LoVo (cell line): ENCODE results near the gene APPL2.
"Not testable (repeated sequence)": the region's sequence is repeated elsewhere in the genome, so short reads cannot be mapped to it uniquely, and the experiment has no call there.

Source experiments
- DNase-seq: peaks from one replicate; pipeline ENCODE4 v3.0.0-alpha.2; 2016; ENCODE audit warnings: low spot score

Gene APPL2

GRCh38 chr12:105194947-105195346 is 41.0 kb downstream of the APPL2 start:
- DNase-seq: no peak

- no peak for DNase-seq
Observed at GRCh38 chr12:105192624-105193225, 43.2 kb downstream of the APPL2 start.

- DNase-seq: no peak
Observed at GRCh38 chr12:105190530-105190929, 45.4 kb downstream of the APPL2 start.

GRCh38 chr12:105189293-105189692 is 46.7 kb downstream of the APPL2 start:
- DNase-seq: no peak

- DNase-seq: not testable (repeated sequence)
Observed at GRCh38 chr12:105183976-105184375, 52.0 kb downstream of the APPL2 start.

GRCh38 chr12:105183406-105183805 is 52.6 kb downstream of the APPL2 start:
- DNase-seq: not testable (repeated sequence)

GRCh38 chr12:105179114-105179513 is 56.9 kb downstream of the APPL2 start:
- DNase-seq: not testable (repeated sequence)

GRCh38 chr12:105177208-105177607 is 58.8 kb downstream of the APPL2 start:
- DNase-seq: no peak

- DNase-seq: no peak
Observed at GRCh38 chr12:105175397-105175990, 60.5 kb downstream of the APPL2 start.

- DNase-seq: no peak
Observed at GRCh38 chr12:105171691-105172436, 64.1 kb downstream of the APPL2 start.

GRCh38 chr12:105170139-105170538 is 65.8 kb downstream of the APPL2 start:
- no peak for DNase-seq

- no peak for DNase-seq
Observed at GRCh38 chr12:105168006-105168405, 68.0 kb downstream of the APPL2 start.

- DNase-seq: no peak
Observed at GRCh38 chr12:105167346-105167745, 68.6 kb downstream of the APPL2 start.

- DNase-seq: no peak
Observed at GRCh38 chr12:105166736-105167135, 69.2 kb downstream of the APPL2 start.

GRCh38 chr12:105164068-105164467 is 71.9 kb downstream of the APPL2 start:
- DNase-seq: no peak

- DNase-seq: no peak
Observed at GRCh38 chr12:105162174-105162573, 73.8 kb downstream of the APPL2 start.

GRCh38 chr12:105158876-105159275 is 77.1 kb downstream of the APPL2 start:
- DNase-seq: no peak

GRCh38 chr12:105157606-105158005 is 78.4 kb downstream of the APPL2 start:
- no peak for DNase-seq

- DNase-seq: no peak
Observed at GRCh38 chr12:105156260-105156659, 79.7 kb downstream of the APPL2 start.

- DNase-seq: no peak
Observed at GRCh38 chr12:105142259-105142658, 93.7 kb downstream of the APPL2 start.

GRCh38 chr12:105141320-105141922 is 94.6 kb downstream of the APPL2 start:
- DNase-seq: no peak

- no peak for DNase-seq
Observed at GRCh38 chr12:105138248-105138647, 97.7 kb downstream of the APPL2 start.
